ENCODE data around the gene TBC1D26.

GRCh38 chr17:15740570-15741120, 8.6 kb downstream of the TBC1D26 start:
- TF ChIP-seq CTCF (IDR thresholded peaks at IDR 0.05 in 4 of 5, conservative IDR thresholded peaks at IDR 0.05 in 1 of 5) (no peak), POLR2A (IDR thresholded peaks at IDR 0.05) (no peak)
